H1 (cell line): Measurements from ENCODE around the gene TECPR2. TPM values are rescaled to one million over a fixed set of nuclear protein-coding genes. Genes with fewer than 3 reads are reported as not detected.

Experiments used
- BRCA1 ChIP-seq: IDR thresholded peaks from 2 replicates; pipeline ENCODE4 v1.6.1; 2012; ENCODE audit warnings: low read depth, low read length, improper control_type of control experiment
- FOSL1 ChIP-seq: IDR thresholded peaks from 2 replicates; pipeline ENCODE4 v1.6.1; 2011; ENCODE audit warnings: mild to moderate bottlenecking, low read depth, low read length, moderate library complexity; ENCODE audit not compliant: insufficient read depth
- KDM4A ChIP-seq: IDR thresholded peaks from one replicate; pipeline ENCODE4 v1.7.1; 2012; ENCODE audit warnings: low read depth, mild to moderate bottlenecking, moderate library complexity, low read length, inconsistent platforms; ENCODE audit not compliant: severe bottlenecking
- PHF8 ChIP-seq: fragments of 200-600 bp; sonication (generic); conservative IDR thresholded peaks from 2 replicates; pipeline ENCODE4 v1.7.1; 2012; ENCODE audit warnings: low read depth, mild to moderate bottlenecking, inconsistent platforms, low read length, moderate library complexity
- RXRA ChIP-seq: IDR thresholded peaks from 2 replicates; pipeline ENCODE4 v1.6.1; 2011; ENCODE audit warnings: low read depth, mild to moderate bottlenecking, low read length, moderate library complexity; ENCODE audit not compliant: insufficient read depth
- SIX5 ChIP-seq: IDR thresholded peaks from 2 replicates; pipeline ENCODE4 v1.6.1; 2011; ENCODE audit warnings: mild to moderate bottlenecking, low read depth, low read length
- SP1 ChIP-seq: IDR thresholded peaks from 2 replicates; pipeline ENCODE4 v1.6.1; 2011; ENCODE audit warnings: low read depth, low read length
- SP2 ChIP-seq: IDR thresholded peaks from 2 replicates; pipeline ENCODE4 v1.6.1; 2012; ENCODE audit warnings: mild to moderate bottlenecking, low read length, inconsistent platforms
- SRF ChIP-seq: IDR thresholded peaks from 2 replicates; pipeline ENCODE4 v1.6.1; 2011; ENCODE audit warnings: mild to moderate bottlenecking, low read depth, low read length, moderate library complexity
- TEAD4 ChIP-seq: IDR thresholded peaks from 2 replicates; pipeline ENCODE4 v1.6.1; 2012; ENCODE audit warnings: low read depth, low read length, inconsistent platforms, mixed read lengths
- polyA plus RNA-seq, 7 experiments: library from polyadenylated mRNA; depleted of rRNA in 3 of 7; stranded (reverse) in 5 of 7; unstranded in 2 of 7; fragments of >200 nt in 5 of 7; fragments of 200-250 nt in 2 of 7; gene quantifications; 1 replicate in 5 of 7; 2 replicates in 1 of 7; 4 replicates in 1 of 7; pipeline versions ENCODE4 v1.2.1 to v1.2.3, GENCODE V29; 2011 to 2013; ENCODE audit warnings: missing spikeins in 2 of 7, mixed read lengths in 2 of 7
- total RNA-seq: library from RNA; stranded (reverse); fragmentation: NEBNext Ultra II Directional; extraction: Animal tissue kit (Norgen Biotek cat#: 25700); gene quantifications from 2 replicates; pipeline ENCODE4 v1.2.1, GENCODE V29; 2021
- TF ChIP-seq, protein P1 (sequence below), 3 experiments: IDR thresholded peaks; 1 replicate in 2 of 3; 2 replicates in 1 of 3; pipeline versions ENCODE4 v1.5.1 to v1.6.1; 2011; ENCODE audit warnings: low read length in 3 of 3, mild to moderate bottlenecking in 3 of 3, inconsistent platforms in 2 of 3, low read depth in 1 of 3, moderate library complexity in 1 of 3; ENCODE audit not compliant: insufficient read depth in 1 of 3; ENCODE audit errors: control extremely low read depth in 1 of 3

Gene TECPR2
- total and polyA plus RNA-seq, 2 of the 8 experiments (the other 6 are each of a cell fraction or from before 2014, with no cell fraction given) = 6.8 to 19.4 TPM

DNA sequence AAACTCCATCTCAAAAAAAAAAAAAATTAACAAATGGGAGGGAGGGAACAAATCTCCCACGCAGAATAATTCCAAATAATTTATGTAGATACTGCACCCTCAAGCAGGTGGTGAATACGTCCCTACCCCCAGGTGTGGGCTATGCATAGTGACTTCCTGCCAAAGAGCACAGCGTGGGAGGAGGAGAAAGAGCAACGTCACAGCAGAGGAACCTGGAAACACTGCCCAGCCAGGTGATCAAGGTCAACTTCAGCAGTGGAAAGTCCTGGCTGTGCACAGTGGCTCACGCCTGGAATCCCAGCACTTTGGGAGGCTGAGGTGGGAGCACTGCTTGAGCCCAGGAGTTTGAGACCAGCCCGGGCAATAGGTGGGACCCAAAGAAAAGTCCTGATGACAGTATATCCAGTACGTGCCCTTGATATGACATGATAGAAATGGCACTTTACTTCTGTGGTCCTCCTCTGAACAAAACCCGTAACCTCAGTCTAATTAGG, 9.6 kb upstream of the TECPR2 start (continued):
- TF ChIP-seq BRCA1 (no peak), KDM4A (no peak), TEAD4 (no peak), SP1 (no peak), RXRA (no peak), FOSL1 (no peak), PHF8 (no peak), SIX5 (no peak), SRF (no peak), SP2 (no peak)
- TF ChIP-seq, protein P1, sequence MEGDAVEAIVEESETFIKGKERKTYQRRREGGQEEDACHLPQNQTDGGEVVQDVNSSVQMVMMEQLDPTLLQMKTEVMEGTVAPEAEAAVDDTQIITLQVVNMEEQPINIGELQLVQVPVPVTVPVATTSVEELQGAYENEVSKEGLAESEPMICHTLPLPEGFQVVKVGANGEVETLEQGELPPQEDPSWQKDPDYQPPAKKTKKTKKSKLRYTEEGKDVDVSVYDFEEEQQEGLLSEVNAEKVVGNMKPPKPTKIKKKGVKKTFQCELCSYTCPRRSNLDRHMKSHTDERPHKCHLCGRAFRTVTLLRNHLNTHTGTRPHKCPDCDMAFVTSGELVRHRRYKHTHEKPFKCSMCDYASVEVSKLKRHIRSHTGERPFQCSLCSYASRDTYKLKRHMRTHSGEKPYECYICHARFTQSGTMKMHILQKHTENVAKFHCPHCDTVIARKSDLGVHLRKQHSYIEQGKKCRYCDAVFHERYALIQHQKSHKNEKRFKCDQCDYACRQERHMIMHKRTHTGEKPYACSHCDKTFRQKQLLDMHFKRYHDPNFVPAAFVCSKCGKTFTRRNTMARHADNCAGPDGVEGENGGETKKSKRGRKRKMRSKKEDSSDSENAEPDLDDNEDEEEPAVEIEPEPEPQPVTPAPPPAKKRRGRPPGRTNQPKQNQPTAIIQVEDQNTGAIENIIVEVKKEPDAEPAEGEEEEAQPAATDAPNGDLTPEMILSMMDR (IDR thresholded peaks at IDR 0.05; ENCODE audit: control extremely low read depth in 1 of 3, insufficient read depth in 1 of 3, low read depth in 1 of 3, low read length in 3 of 3) = no peak
